PC-9 (cell line): ENCODE results near the gene LAMP1. TPM values are rescaled to one million over a fixed set of nuclear protein-coding genes. Genes with fewer than 3 reads are reported as not detected.
"Not testable (repeated sequence)": the region's sequence is repeated elsewhere in the genome, so short reads cannot be mapped to it uniquely, and the experiment has no call there.

ENCODE experiments used
- Bru-seq: library from RNA; stranded (reverse); fragments of 400-500 nt; gene quantifications from one replicate; lab custom pipeline; 2021; lab: Mats Ljungman, UMichigan
- BruChase-seq, 2 experiments: library from RNA; stranded (reverse); fragments of 400-500 nt; gene quantifications; one replicate each; lab custom pipeline; 2021; lab: Mats Ljungman, UMichigan
- BruUV-seq: library from RNA; stranded (reverse); fragments of 400-500 nt; replicated peaks from 2 replicates; lab custom pipeline; 2021; lab: Mats Ljungman, UMichigan
- CTCF ChIA-PET: fragments of 300-600 bp; sonication (Branson Sonifier 250); formaldehyde crosslinking; loops from one replicate; lab custom pipeline; 2022; ENCODE audit warnings: antibody characterized with exemption; lab: Charles Lee
- POLR2A ChIA-PET: fragments of 300-600 bp; sonication (Branson Sonifier 250); formaldehyde crosslinking; loops from one replicate; lab custom pipeline; 2022; ENCODE audit warnings: antibody characterized with exemption; ENCODE audit not compliant: unreplicated experiment; lab: Charles Lee
- DNase-seq, 2 experiments: peaks; one replicate each; pipeline versions ENCODE4 v3.0.0 to v3.0.0-alpha.2; 2015 to 2022; ENCODE audit warnings: mixed read lengths in 1 of 2
- H2AFZ ChIP-seq: fragments of 200-600 bp; sonication (generic); 2 replicates; pipeline ENCODE4 v1.8.1; 2017; ENCODE audit warnings: antibody characterized with exemption
- H3F3A ChIP-seq: fragments of 200-600 bp; sonication (generic); 2 replicates; pipeline ENCODE4 v1.8.1; 2017; ENCODE audit warnings: antibody characterized with exemption, mild to moderate bottlenecking, low read depth; ENCODE audit not compliant: insufficient read depth
- H3K27ac ChIP-seq: fragments of 200-600 bp; sonication (generic); 2 replicates; pipeline ENCODE4 v1.6.1; 2016; ENCODE audit warnings: mixed run types
- H3K27me3 ChIP-seq: fragments of 200-600 bp; sonication (generic); 2 replicates; pipeline ENCODE4 v1.6.1; 2016; ENCODE audit warnings: low read depth, mixed run types; ENCODE audit not compliant: insufficient read depth
- H3K36me3 ChIP-seq: fragments of 200-600 bp; sonication (generic); 2 replicates; pipeline ENCODE4 v1.6.1; 2016; ENCODE audit warnings: low read depth, mixed run types
- H3K4me1 ChIP-seq: fragments of 200-600 bp; sonication (generic); replicated peaks from 2 replicates; pipeline ENCODE4 v1.6.1; 2016; ENCODE audit warnings: mixed run types; ENCODE audit not compliant: insufficient read depth
- H3K4me2 ChIP-seq: fragments of 200-600 bp; sonication (generic); 2 replicates; pipeline ENCODE4 v1.6.1; 2017; ENCODE audit warnings: mixed run types
- H3K4me3 ChIP-seq: fragments of 200-600 bp; sonication (generic); 2 replicates; pipeline ENCODE4 v1.6.1; 2016; ENCODE audit warnings: mixed run types
- H3K79me2 ChIP-seq: fragments of 200-600 bp; sonication (generic); 2 replicates; pipeline ENCODE4 v1.6.1; 2017; ENCODE audit warnings: low read depth, mixed run types
- H3K9me2 ChIP-seq: fragments of 200-600 bp; sonication (generic); 2 replicates; pipeline ENCODE4 v1.8.1; 2017; ENCODE audit warnings: mild to moderate bottlenecking; ENCODE audit not compliant: insufficient read depth
- H3K9me3 ChIP-seq: fragments of 200-600 bp; sonication (generic); 2 replicates; pipeline ENCODE4 v1.8.1; 2016; ENCODE audit warnings: low read depth; ENCODE audit not compliant: insufficient read depth
- H4K20me1 ChIP-seq: fragments of 200-600 bp; sonication (generic); 2 replicates; pipeline ENCODE4 v1.8.1; 2017; ENCODE audit not compliant: insufficient read depth
- EZH2 ChIP-seq: fragments of 200-600 bp; sonication (generic); IDR thresholded peaks from 2 replicates; pipeline ENCODE4 v1.8.0; 2017; ENCODE audit warnings: antibody characterized with exemption, low read depth
- intact Hi-C: fragments of 100-400 bp; cut with micrococcal nuclease; formaldehyde crosslinking; loops from one replicate; pipeline ENCODE4 v1.10.0; 2022; ENCODE audit not compliant: unreplicated experiment
- long read RNA-seq: library from polyadenylated mRNA; stranded (forward); transcript quantifications from one replicate; pipeline ENCODE4 v2.0.0, GENCODE V29; 2022
- total RNA-seq: library from RNA; stranded (reverse); gene quantifications from 2 replicates; pipeline ENCODE4 v1.2.3, GENCODE V29; 2021
- TF ChIP-seq, protein P1 (sequence below): fragments of 200-600 bp; sonication (generic); conservative IDR thresholded peaks from 2 replicates; pipeline ENCODE4 v1.6.1; 2017; ENCODE audit warnings: mixed run types, antibody characterized with exemption, mild to moderate bottlenecking, moderate library complexity

LAMP1 gene
- total RNA-seq: 186 and 263 TPM in 2 replicates
- percentile 76 among the genes with signal in this experiment for Bru-seq, nascent RNA
- BruChase-seq, experiment 1, labeled RNA remaining after a 2-hour chase: percentile 76 among the genes with signal in this experiment
- percentile 90 among the genes with signal in this experiment for BruChase-seq, experiment 2, labeled RNA remaining after a 6-hour chase
- long read RNA-seq, transcript LAMP1-201 (9 exons, 2,699 nt): major isoform, 35 of 78 reads
- long read RNA-seq, partial matches to known transcripts: 26 of 78 reads
- long read RNA-seq, other reads (novel, unspliced or antisense): 17 of 78 reads

DNA sequence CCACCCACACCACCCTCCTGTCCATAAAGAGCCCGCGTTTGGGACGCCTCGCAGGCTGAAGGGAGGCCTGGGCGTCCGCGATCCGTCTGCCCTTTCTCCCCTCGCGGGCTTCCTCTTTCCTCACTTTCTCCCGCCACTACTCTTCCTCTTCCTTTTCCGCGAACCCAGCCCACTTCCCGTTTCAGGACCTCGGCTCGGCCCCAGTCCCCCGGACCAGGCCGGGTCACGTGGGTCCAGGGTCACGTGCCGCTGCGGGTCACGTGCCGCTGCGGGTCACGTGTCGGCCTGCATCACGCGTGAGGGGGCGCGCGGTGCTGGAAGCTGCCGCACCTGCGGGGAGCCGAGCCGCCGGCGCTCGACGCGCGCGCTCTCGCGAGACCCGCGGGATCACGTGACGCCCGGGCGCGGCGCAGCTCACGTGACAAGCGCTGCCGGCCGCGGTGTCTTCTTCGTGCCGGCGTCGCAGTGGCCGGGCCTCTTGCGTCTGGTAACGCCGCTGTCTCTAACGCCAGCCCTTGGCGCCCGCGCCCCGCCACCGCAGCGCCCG, at the start of gene LAMP1:
Gene LAMP1, plus strand, starts transcription at position 417 of the 547 bp plus-strand sequence. CDS start 196 bp downstream, outside the sequence.
- H3K36me3 ChIP-seq: no peaks in the 10 kb centered on the region
- no TSS peak for BruUV-seq
- no peaks in the 10 kb centered on the region for H3K27me3 ChIP-seq
- H3K9me3 ChIP-seq: no peaks in the 10 kb centered on the region
- ChIA-PET POLR2A (no interaction called here), CTCF (no interaction called here)
- peaks cover 25% of the 10 kb centered on the region for H3K4me1 ChIP-seq
- TF ChIP-seq EZH2: no peak
- TF ChIP-seq, protein P1, sequence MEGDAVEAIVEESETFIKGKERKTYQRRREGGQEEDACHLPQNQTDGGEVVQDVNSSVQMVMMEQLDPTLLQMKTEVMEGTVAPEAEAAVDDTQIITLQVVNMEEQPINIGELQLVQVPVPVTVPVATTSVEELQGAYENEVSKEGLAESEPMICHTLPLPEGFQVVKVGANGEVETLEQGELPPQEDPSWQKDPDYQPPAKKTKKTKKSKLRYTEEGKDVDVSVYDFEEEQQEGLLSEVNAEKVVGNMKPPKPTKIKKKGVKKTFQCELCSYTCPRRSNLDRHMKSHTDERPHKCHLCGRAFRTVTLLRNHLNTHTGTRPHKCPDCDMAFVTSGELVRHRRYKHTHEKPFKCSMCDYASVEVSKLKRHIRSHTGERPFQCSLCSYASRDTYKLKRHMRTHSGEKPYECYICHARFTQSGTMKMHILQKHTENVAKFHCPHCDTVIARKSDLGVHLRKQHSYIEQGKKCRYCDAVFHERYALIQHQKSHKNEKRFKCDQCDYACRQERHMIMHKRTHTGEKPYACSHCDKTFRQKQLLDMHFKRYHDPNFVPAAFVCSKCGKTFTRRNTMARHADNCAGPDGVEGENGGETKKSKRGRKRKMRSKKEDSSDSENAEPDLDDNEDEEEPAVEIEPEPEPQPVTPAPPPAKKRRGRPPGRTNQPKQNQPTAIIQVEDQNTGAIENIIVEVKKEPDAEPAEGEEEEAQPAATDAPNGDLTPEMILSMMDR: no peak
- intact Hi-C loops: loop anchor here (10.0 kb wide), 1 partner anchor 148 kb away; no protein-coding TSS in a partner anchor
- peaks cover 31% of the 10 kb centered on the region for H4K20me1 ChIP-seq
- peaks cover 31% of the 10 kb centered on the region for H3F3A ChIP-seq
- no peaks in the 10 kb centered on the region for H3K9me2 ChIP-seq
- peak within 1 kb of the TSS; percentile 99 for H2AFZ ChIP-seq
- DNase-seq: peak; percentile 87 to 98
- peaks cover 51% of the 10 kb centered on the region for H3K79me2 ChIP-seq
- H3K4me2 ChIP-seq: peak within 1 kb of the TSS; percentile 91
- peak within 1 kb of the TSS; percentile 70 for H3K27ac ChIP-seq
- peak within 1 kb of the TSS; percentile 78 for H3K4me3 ChIP-seq

GRCh38 chr13:113252516-113253095, 44.4 kb upstream of the LAMP1 start:
- ChIA-PET POLR2A (no interaction called here), CTCF (no interaction called here)
- intact Hi-C loops: no loop called here
- H3F3A ChIP-seq: peaks cover 7% of the 10 kb centered on the region
- H4K20me1 ChIP-seq: no peaks in the 10 kb centered on the region; the same call in 1 of the 2 replicates
- no peaks in the 10 kb centered on the region for H3K4me1 ChIP-seq
- H3K79me2 ChIP-seq: no peaks in the 10 kb centered on the region
- H3K9me2 ChIP-seq: no peaks in the 10 kb centered on the region
- no TSS peak for BruUV-seq
- peaks cover 25% of the 10 kb centered on the region for H3K36me3 ChIP-seq
- H3K4me2 ChIP-seq: no peak overlapping the region
- H3K4me3 ChIP-seq: no peak overlapping the region
- no peak for DNase-seq
- H3K27ac ChIP-seq: no peak overlapping the region
- no peak overlapping the region for H2AFZ ChIP-seq
- no peaks in the 10 kb centered on the region for H3K27me3 ChIP-seq
- no peaks in the 10 kb centered on the region for H3K9me3 ChIP-seq
- TF ChIP-seq, protein P1: no peak
- TF ChIP-seq EZH2: no peak

GRCh38 chr13:113257908-113258307, 39.1 kb upstream of the LAMP1 start:
- H3K4me1 ChIP-seq, H3K79me2 ChIP-seq, H3K4me2 ChIP-seq, BruUV-seq, H4K20me1 ChIP-seq, H3K4me3 ChIP-seq, H3K27me3 ChIP-seq, H2AFZ ChIP-seq, CTCF ChIA-PET, H3K27ac ChIP-seq, H3K9me2 ChIP-seq, DNase-seq, intact Hi-C loops, H3K9me3 ChIP-seq, H3F3A ChIP-seq, POLR2A ChIA-PET: not testable (repeated sequence)
- H3K36me3 ChIP-seq: peaks cover 32% of the 10 kb centered on the region
